ENCODE data around the gene MYO7B. TPM values are rescaled to one million over a fixed set of nuclear protein-coding genes. Genes with fewer than 3 reads are reported as not detected.

MYO7B gene
- total RNA-seq, 1 donor from 2014 or later = 1.7 TPM

DNA sequence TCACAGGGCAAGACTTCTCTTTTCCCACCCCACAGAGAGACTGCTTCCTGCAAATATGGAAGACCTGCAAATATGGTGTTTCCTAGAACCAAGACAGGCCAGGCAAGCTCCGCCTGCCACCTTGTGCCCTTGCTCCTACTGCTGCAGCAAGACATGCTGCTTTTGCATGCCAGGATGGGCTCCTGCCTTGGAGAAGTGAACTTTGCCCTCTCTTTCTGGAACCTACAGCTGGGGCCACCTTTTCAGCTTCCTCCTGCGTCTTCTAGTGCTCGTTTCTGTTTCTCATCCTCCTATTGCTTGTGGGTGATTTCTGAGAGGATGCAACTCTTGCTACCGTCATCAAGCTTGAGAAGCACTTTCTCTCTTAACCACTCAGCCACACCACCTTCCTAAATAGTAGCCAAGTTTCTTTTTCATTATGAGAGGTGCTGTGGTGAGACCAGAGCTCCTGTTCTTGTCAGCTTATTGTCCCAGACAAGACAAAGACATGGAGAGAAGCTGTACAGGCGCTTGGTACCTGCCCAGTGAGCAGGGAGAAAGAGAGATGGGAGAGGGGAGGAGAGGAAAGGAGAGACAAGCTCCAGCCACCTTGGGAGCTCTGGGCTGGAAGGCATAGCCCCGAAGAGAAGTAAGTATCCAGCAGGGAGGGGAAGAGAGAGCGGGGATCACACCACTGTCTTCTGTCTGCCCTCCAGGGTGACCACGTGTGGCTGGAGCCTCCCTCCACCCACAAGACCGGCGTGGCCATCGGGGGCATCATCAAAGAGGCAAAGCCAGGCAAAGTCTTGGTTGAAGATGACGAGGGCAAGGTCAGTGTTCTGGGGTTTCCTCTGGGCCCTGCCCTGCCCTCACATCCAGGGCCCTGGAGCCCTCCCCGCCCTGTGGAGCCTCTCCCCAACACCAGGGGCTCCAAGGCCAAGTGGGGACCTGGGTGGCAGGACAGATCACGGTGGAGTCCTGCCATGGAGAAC, 28.3 kb downstream of the MYO7B start:
- no peaks in the 10 kb centered on the region for H3K36me3 Mint-ChIP-seq
- H3K4me3 Mint-ChIP-seq = no peak overlapping the region
- H3K27ac Mint-ChIP-seq = no peak overlapping the region
- DNase-seq (ENCODE audit: extremely low spot score, unreplicated experiment) = no peak
- no peaks in the 10 kb centered on the region for H3K9me3 Mint-ChIP-seq
- no peaks in the 10 kb centered on the region for H3K4me1 Mint-ChIP-seq (ENCODE audit: unreplicated experiment)
- H3K27me3 Mint-ChIP-seq = peaks cover 8% of the 10 kb centered on the region
- TF ChIP-seq, protein P1, sequence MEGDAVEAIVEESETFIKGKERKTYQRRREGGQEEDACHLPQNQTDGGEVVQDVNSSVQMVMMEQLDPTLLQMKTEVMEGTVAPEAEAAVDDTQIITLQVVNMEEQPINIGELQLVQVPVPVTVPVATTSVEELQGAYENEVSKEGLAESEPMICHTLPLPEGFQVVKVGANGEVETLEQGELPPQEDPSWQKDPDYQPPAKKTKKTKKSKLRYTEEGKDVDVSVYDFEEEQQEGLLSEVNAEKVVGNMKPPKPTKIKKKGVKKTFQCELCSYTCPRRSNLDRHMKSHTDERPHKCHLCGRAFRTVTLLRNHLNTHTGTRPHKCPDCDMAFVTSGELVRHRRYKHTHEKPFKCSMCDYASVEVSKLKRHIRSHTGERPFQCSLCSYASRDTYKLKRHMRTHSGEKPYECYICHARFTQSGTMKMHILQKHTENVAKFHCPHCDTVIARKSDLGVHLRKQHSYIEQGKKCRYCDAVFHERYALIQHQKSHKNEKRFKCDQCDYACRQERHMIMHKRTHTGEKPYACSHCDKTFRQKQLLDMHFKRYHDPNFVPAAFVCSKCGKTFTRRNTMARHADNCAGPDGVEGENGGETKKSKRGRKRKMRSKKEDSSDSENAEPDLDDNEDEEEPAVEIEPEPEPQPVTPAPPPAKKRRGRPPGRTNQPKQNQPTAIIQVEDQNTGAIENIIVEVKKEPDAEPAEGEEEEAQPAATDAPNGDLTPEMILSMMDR (conservative IDR thresholded peaks at IDR 0.05) = no peak

DNA sequence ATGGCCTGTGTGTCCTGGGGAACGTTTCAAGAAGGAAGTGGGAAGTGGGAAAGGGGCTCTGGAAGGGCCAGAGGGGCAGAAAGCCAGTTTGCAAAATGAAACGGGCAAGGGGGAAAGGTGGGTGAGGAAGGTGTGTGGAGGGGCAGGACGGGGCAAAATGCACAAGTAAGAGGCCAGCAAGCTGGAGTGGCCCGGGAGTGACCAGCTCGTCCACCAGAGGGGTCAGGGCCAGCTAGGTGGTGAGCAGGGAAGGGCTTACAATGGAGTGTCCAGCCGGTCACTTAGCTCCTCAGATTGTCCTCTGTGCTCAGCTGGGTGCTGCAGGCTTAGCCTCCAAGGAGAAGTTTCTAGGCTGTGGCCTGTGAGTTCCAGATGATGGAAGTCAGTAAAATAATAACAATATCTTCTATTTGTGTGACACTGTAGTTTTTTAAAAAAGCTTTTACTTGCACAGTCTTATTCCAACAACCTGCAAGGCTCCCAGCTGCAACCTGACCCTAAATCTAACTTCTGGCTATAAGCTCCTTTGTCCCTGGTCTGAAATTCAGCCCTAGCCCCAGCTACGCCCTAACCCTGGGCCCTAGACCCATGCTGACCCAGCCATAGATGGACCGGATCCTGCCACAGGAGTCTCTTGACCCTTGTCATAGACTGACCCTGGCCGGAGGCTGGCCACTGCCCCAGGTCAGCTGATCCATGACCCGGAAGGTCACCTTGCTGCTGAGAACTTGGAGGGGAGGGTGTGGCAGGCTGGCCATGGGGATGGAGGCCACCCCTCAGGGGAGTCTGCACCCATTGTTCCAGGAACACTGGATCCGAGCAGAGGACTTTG, 29.2 kb downstream of the MYO7B start:
- no peak for DNase-seq (ENCODE audit: extremely low spot score, unreplicated experiment)
- H3K36me3 Mint-ChIP-seq = no peaks in the 10 kb centered on the region
- peaks cover 8% of the 10 kb centered on the region for H3K27me3 Mint-ChIP-seq
- TF ChIP-seq, protein P1 (conservative IDR thresholded peaks at IDR 0.05) = no peak
- no peak overlapping the region for H3K27ac Mint-ChIP-seq
- H3K4me3 Mint-ChIP-seq = no peak overlapping the region
- no peaks in the 10 kb centered on the region for H3K4me1 Mint-ChIP-seq (ENCODE audit: unreplicated experiment)
- no peaks in the 10 kb centered on the region for H3K9me3 Mint-ChIP-seq

DNA sequence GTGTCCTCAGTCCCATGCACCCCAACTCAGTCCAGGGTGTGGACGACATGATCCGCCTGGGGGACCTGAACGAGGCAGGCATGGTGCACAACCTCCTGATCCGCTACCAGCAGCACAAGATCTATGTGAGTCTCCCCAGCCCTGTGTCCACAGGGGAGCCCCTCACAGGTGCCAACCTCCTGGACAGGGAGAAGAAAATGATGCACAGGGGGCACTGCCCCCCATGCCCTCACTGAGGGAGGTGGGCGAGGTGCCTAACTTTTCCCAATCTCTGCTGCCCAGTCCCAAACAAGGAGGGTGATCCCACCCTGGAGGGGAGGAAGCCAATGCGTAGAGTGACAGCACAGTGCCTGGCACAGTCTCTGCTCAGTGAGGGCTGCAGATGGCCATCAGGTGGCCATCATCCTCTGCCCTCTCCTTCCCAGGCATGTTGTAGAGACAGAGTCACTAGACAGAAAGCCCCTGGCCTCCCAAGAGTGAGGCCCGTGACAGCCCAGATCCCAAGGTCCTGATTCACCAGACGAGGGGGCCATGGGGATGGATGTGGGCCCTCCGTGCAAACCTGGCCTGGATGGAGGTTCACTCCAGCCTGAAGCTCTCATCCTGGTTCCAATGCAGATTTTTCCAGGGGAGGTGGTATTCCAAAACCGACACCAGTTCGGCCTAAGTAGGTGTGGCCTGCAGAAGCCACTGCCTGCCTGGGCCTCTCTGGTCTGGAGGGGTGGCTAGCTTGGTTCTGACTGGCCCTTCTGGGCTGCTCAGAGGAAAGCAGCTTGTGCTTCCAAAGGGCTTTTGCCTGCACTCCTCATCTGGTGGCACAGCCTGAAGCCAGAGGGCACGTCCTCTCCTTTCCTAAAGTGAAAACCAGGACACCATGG, 30.0 kb downstream of the MYO7B start:
- Mint-ChIP-seq H3K9me3 (no peaks in the 10 kb centered on the region), H3K36me3 (no peaks in the 10 kb centered on the region), H3K27me3 (peaks cover 8% of the 10 kb centered on the region), H3K27ac (no peak overlapping the region), H3K4me1 (ENCODE audit: unreplicated experiment) (no peaks in the 10 kb centered on the region), H3K4me3 (no peak overlapping the region)
- no peak for DNase-seq (ENCODE audit: extremely low spot score, unreplicated experiment)
- TF ChIP-seq, protein P1 (conservative IDR thresholded peaks at IDR 0.05) = no peak

DNA sequence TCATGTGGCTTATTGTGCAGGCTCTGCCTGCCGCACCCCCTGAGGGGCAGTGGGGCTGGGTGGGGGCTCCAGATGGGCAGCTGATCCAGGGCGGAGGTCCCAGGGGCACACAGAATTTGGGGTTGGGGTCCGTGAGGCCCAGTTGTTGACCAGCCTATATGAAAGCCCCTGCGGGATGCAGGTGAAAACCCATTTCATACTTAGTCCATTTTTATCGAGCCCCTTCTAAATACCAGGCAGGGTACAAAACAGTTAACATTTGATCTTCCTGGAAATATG, 30.6 kb downstream of the MYO7B start:
- DNase-seq (ENCODE audit: extremely low spot score, unreplicated experiment) = no peak
- TF ChIP-seq, protein P1 (conservative IDR thresholded peaks at IDR 0.05) = no peak
- no peak overlapping the region for H3K4me3 Mint-ChIP-seq
- peaks cover 13% of the 10 kb centered on the region for H3K27me3 Mint-ChIP-seq
- no peaks in the 10 kb centered on the region for H3K4me1 Mint-ChIP-seq (ENCODE audit: unreplicated experiment)
- H3K9me3 Mint-ChIP-seq = no peaks in the 10 kb centered on the region
- no peak overlapping the region for H3K27ac Mint-ChIP-seq
- no peaks in the 10 kb centered on the region for H3K36me3 Mint-ChIP-seq

DNA sequence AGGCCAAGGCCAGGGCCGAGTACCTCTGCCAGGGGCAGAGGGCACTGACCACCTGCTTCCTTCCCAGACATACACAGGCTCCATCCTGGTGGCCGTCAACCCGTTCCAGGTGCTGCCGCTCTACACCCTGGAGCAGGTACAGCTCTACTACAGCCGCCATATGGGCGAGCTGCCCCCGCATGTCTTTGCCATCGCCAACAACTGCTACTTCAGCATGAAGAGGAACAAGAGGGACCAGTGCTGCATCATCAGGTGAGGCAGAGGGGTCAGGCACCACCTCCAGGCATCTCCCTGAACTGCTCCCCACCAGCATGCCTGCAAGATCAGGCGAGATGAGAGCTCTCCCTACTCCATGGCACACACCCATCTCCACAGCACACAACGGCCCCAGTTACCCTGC, 31.1 kb downstream of the MYO7B start:
- DNase-seq (ENCODE audit: extremely low spot score, unreplicated experiment) = no peak
- H3K27ac Mint-ChIP-seq = no peak overlapping the region
- H3K36me3 Mint-ChIP-seq = no peaks in the 10 kb centered on the region
- H3K4me3 Mint-ChIP-seq = no peak overlapping the region
- H3K27me3 Mint-ChIP-seq = peaks cover 14% of the 10 kb centered on the region
- TF ChIP-seq, protein P1 (conservative IDR thresholded peaks at IDR 0.05) = no peak
- no peaks in the 10 kb centered on the region for H3K9me3 Mint-ChIP-seq
- H3K4me1 Mint-ChIP-seq (ENCODE audit: unreplicated experiment) = no peaks in the 10 kb centered on the region
